HL-60 (cell line): ENCODE measurements around the gene SLC22A31.
"Not testable (repeated sequence)": the region's sequence is repeated elsewhere in the genome, so short reads cannot be mapped to it uniquely, and the experiment has no call there.

Experiments used
- DNase-seq, 2 experiments: peaks; one replicate each; pipeline ENCODE4 v3.0.0-alpha.2; 2010 to 2020; ENCODE audit warnings: low read depth in 1 of 2, low spot score in 1 of 2
- H3K27ac ChIP-seq: fragments of 250-450 bp; sonication (Bioruptor Pico); replicated peaks from 2 replicates; pipeline ENCODE4 v1.5.1; 2020; ENCODE audit warnings: mild to moderate bottlenecking, moderate library complexity
- H3K27me3 ChIP-seq: fragments of 250-450 bp; sonication (Bioruptor Pico); 2 replicates; pipeline ENCODE4 v1.5.1; 2021; ENCODE audit warnings: mild to moderate bottlenecking, moderate library complexity; ENCODE audit not compliant: insufficient read depth, poor library complexity, severe bottlenecking
- H3K4me3 ChIP-seq: replicated peaks from 2 replicates; pipeline ENCODE4 v1.5.1; 2011; ENCODE audit warnings: mild to moderate bottlenecking, control low read depth, low read length; ENCODE audit not compliant: insufficient read depth
- GABPA ChIP-seq: IDR thresholded peaks from 2 replicates; pipeline ENCODE4 v1.6.1; 2012; ENCODE audit warnings: low read depth
- POLR2AphosphoS5 ChIP-seq: IDR thresholded peaks from 2 replicates; pipeline ENCODE4 v1.6.1; 2012; ENCODE audit warnings: low read depth
- SPI1 ChIP-seq: IDR thresholded peaks from 2 replicates; pipeline ENCODE4 v1.6.1; 2012; ENCODE audit warnings: low read depth, mild to moderate bottlenecking, borderline replicate concordance
- long read RNA-seq: library from polyadenylated mRNA; unstranded; transcript quantifications from one replicate; pipeline ENCODE4 v2.0.0, GENCODE V29; 2020
- TF ChIP-seq, protein P1 (sequence below): IDR thresholded peaks from 2 replicates; pipeline ENCODE4 v1.6.1; 2012; ENCODE audit warnings: low read depth; ENCODE audit not compliant: insufficient replicate concordance
- TF ChIP-seq, protein P2 (sequence below): IDR thresholded peaks from one replicate; pipeline ENCODE4 v1.5.1; 2011; ENCODE audit warnings: low read length, control low read depth, inconsistent platforms; ENCODE audit not compliant: insufficient read depth

Gene SLC22A31
- long read RNA-seq, result 0 reads

DNA sequence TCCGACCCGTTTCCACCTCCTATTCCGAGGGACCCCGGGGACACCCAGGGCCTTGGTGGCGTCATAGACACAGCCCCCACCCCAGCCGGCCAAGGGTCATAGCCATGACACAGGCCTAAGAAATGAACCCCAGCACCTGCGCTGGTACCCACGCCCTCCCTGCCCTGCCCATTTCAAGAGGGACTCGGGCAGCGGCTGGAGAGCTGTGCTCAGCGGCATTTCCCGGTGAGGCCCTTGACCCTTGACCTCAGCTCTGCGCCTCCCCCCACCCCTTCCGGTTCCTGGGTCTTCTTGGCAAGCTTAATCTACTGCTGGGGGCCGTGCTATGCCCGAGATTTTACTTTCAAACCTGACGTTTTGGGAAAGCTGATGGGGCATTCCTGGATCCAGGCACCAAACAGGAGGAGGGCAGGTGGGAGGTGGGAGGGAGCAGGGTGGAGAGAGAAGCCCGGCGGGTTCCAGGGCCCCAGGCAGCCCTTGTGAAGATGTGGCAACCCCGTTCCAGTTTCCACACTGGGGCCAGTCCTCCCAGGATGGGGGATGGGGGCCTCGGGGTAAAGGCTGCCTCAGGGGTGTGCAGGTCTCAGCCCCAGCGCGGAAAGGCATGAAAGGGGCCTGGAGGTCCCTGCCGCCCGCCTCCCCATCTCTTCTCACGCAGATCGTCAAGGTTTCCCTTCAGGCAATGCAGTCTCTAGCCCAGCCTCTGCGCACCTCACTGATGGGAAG, at the start of gene SLC22A31:
Gene SLC22A31 (minus strand): TSS at position 414 of the 726 bp plus-strand sequence. CDS start 36 bp downstream, at position 378.
- Histone ChIP-seq H3K27ac (no peak within 1 kb of the TSS), H3K27me3 (no peaks in the 10 kb centered on the region), H3K4me3 (peak within 1 kb of the TSS; percentile 28)
- TF ChIP-seq GABPA, result no peak
- no peak for TF ChIP-seq SPI1
- TF ChIP-seq, protein P1, sequence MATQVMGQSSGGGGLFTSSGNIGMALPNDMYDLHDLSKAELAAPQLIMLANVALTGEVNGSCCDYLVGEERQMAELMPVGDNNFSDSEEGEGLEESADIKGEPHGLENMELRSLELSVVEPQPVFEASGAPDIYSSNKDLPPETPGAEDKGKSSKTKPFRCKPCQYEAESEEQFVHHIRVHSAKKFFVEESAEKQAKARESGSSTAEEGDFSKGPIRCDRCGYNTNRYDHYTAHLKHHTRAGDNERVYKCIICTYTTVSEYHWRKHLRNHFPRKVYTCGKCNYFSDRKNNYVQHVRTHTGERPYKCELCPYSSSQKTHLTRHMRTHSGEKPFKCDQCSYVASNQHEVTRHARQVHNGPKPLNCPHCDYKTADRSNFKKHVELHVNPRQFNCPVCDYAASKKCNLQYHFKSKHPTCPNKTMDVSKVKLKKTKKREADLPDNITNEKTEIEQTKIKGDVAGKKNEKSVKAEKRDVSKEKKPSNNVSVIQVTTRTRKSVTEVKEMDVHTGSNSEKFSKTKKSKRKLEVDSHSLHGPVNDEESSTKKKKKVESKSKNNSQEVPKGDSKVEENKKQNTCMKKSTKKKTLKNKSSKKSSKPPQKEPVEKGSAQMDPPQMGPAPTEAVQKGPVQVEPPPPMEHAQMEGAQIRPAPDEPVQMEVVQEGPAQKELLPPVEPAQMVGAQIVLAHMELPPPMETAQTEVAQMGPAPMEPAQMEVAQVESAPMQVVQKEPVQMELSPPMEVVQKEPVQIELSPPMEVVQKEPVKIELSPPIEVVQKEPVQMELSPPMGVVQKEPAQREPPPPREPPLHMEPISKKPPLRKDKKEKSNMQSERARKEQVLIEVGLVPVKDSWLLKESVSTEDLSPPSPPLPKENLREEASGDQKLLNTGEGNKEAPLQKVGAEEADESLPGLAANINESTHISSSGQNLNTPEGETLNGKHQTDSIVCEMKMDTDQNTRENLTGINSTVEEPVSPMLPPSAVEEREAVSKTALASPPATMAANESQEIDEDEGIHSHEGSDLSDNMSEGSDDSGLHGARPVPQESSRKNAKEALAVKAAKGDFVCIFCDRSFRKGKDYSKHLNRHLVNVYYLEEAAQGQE, result no peak
- TF ChIP-seq, protein P2, sequence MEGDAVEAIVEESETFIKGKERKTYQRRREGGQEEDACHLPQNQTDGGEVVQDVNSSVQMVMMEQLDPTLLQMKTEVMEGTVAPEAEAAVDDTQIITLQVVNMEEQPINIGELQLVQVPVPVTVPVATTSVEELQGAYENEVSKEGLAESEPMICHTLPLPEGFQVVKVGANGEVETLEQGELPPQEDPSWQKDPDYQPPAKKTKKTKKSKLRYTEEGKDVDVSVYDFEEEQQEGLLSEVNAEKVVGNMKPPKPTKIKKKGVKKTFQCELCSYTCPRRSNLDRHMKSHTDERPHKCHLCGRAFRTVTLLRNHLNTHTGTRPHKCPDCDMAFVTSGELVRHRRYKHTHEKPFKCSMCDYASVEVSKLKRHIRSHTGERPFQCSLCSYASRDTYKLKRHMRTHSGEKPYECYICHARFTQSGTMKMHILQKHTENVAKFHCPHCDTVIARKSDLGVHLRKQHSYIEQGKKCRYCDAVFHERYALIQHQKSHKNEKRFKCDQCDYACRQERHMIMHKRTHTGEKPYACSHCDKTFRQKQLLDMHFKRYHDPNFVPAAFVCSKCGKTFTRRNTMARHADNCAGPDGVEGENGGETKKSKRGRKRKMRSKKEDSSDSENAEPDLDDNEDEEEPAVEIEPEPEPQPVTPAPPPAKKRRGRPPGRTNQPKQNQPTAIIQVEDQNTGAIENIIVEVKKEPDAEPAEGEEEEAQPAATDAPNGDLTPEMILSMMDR, result no peak
- no peak for TF ChIP-seq POLR2AphosphoS5
- peak in 1 of 2 experiments; percentile 31 for DNase-seq

DNA sequence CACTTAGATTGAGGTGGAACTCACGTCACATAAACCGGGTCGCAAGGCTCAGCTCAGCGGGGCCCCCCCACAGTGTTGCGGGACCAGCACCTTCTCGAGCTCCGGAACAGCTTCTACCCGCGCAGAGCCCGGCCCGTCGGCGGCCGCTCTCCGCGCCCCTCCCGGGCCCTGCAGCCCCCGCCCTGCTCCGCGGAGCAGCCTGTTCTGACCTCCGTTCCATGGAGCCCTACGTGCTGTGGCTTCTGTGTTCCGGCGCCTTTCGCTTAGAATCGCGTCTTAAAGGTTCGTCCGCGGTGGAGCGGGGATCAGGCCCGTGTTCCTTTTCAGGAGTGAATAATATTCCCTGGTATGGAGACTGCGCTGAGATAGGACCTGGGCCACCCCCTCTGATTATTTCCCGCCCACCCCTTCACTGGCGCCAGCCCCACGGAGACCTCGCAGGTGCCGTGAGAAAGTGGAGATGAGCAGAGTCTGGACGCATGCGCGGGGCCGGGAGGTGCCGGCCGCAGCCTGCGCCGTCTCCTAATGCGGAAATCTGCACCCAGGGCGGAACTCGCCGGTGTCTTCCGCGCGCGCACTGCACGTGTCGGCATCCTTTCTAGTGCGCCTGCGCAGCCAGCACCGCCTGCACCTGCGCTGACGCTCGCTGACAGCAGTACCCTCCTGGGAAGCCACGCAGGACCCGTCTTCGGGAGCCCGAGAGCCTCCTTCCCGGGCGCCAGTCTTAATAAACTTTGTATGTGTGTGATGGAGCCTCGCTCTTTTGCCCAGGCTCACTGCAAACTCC, 48.1 kb upstream of the SLC22A31 start:
- no peak for DNase-seq
- Histone ChIP-seq H3K4me3 (no peak overlapping the region), H3K27ac (no peak overlapping the region), H3K27me3 (no peaks in the 10 kb centered on the region)
- TF ChIP-seq GABPA (no peak), POLR2AphosphoS5 (no peak), SPI1 (no peak)
- TF ChIP-seq, protein P1, result no peak
- TF ChIP-seq, protein P2, result no peak

DNA sequence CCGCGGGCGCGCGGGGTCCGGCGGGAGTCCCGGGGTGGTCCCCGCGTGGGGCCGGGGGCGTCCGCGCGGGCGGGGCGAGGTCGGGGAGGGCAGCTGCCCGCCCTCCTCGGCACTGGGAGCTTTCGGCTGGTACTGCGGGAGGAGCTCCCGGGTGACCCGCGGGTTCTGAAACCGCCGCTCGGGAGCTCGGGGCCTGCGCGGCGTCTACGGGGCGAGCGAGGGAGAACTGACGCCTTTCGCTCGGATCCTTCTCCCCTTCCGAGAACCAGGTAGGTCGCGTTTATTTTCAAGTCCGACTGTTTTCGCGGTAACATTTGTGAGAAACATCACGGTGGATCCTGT, 47.4 kb upstream of the SLC22A31 start:
- not testable (repeated sequence) for DNase-seq, H3K27ac ChIP-seq
- peak overlapping the region; percentile 33 for H3K4me3 ChIP-seq

DNA sequence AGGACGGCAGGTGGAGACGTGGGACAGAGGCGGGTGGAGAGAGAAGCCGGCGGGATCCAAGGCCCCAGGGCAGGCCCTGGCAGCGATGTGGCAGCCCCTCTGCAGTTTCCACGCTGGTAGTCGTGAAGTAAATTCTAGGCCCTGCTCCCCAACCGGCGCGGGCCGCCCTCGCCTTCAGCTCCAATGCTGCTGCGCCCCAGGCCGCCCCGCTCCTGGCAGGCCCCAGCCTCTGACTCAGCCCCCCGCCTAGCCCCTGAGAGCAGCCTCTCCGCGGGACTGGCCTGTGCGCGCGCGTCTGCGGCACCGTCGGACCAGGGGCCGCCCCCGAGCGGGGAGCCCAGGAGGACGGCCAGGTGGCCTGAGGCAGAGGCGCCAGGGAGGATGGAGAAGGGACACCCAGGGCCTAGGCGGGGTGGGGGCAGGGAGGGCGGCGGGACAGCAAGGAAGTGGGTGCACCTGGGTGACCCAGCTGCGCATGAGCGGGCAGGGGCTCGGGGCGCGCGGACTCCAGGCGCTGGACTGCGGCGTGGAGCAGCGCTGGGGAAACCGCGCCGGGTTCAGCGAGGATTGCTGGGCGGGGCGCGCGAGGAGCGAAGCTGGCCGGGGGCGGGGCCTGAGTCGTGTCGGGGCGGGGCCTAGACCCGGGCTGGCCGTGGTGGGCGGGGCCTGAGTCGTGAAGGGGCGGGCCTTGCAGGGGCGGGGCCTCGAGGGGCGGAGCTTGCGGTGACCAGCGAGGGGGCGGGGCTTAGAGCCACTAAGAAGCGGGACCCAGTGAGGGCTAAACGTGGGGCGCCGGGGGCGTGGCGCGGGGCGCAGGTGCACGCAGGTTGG, 46.8 kb upstream of the SLC22A31 start:
- H3K4me3 ChIP-seq, result peak overlapping the region; percentile 33
- no peaks in the 10 kb centered on the region for H3K27me3 ChIP-seq
- no peak overlapping the region; the same call in 1 of the 2 replicates for H3K27ac ChIP-seq
- TF ChIP-seq GABPA (no peak), POLR2AphosphoS5 (0 out of 2 replicates have a peak, but pooled peaks have one; percentile 48)
- peak; percentile 69 to 73 for DNase-seq

More for the DNA sequence above, 47.4 kb upstream of the SLC22A31 start:
- not testable (repeated sequence) for H3K27me3 ChIP-seq
